GM06990 (cell line): ENCODE results near the gene BEAN1.

ENCODE experiments used
- DNase-seq: peaks from one replicate; pipeline ENCODE4 v3.0.0-alpha.2; 2011; ENCODE audit not compliant: insufficient read length; ENCODE audit errors: extremely low read depth
- H3K27me3 ChIP-seq: replicated peaks from 2 replicates; pipeline ENCODE4 v1.6.0; 2011; ENCODE audit warnings: low read length; ENCODE audit not compliant: control insufficient read depth, insufficient read depth
- H3K36me3 ChIP-seq: 2 replicates; pipeline ENCODE4 v1.5.1; 2011; ENCODE audit warnings: low read length; ENCODE audit not compliant: control insufficient read depth, insufficient read depth
- H3K4me3 ChIP-seq: replicated peaks from 2 replicates; pipeline ENCODE4 v1.5.1; 2011; ENCODE audit warnings: low read depth, mild to moderate bottlenecking, control low read depth, low read length
- TF ChIP-seq, protein P1 (sequence below): IDR thresholded peaks from 2 replicates; pipeline ENCODE4 v1.5.1; 2011; ENCODE audit warnings: low read length, control low read depth, mild to moderate bottlenecking, inconsistent platforms; ENCODE audit not compliant: insufficient read depth, poor library complexity, severe bottlenecking

BEAN1 gene

GRCh38 chr16:66426112-66427035, 721 bp upstream of the BEAN1 start:
- H3K36me3 ChIP-seq: no peaks in the 10 kb centered on the region
- TF ChIP-seq, protein P1, sequence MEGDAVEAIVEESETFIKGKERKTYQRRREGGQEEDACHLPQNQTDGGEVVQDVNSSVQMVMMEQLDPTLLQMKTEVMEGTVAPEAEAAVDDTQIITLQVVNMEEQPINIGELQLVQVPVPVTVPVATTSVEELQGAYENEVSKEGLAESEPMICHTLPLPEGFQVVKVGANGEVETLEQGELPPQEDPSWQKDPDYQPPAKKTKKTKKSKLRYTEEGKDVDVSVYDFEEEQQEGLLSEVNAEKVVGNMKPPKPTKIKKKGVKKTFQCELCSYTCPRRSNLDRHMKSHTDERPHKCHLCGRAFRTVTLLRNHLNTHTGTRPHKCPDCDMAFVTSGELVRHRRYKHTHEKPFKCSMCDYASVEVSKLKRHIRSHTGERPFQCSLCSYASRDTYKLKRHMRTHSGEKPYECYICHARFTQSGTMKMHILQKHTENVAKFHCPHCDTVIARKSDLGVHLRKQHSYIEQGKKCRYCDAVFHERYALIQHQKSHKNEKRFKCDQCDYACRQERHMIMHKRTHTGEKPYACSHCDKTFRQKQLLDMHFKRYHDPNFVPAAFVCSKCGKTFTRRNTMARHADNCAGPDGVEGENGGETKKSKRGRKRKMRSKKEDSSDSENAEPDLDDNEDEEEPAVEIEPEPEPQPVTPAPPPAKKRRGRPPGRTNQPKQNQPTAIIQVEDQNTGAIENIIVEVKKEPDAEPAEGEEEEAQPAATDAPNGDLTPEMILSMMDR: no peak
- H3K4me3 ChIP-seq: no peak overlapping the region
- DNase-seq: no peak
- peaks cover 12% of the 10 kb centered on the region for H3K27me3 ChIP-seq

DNA sequence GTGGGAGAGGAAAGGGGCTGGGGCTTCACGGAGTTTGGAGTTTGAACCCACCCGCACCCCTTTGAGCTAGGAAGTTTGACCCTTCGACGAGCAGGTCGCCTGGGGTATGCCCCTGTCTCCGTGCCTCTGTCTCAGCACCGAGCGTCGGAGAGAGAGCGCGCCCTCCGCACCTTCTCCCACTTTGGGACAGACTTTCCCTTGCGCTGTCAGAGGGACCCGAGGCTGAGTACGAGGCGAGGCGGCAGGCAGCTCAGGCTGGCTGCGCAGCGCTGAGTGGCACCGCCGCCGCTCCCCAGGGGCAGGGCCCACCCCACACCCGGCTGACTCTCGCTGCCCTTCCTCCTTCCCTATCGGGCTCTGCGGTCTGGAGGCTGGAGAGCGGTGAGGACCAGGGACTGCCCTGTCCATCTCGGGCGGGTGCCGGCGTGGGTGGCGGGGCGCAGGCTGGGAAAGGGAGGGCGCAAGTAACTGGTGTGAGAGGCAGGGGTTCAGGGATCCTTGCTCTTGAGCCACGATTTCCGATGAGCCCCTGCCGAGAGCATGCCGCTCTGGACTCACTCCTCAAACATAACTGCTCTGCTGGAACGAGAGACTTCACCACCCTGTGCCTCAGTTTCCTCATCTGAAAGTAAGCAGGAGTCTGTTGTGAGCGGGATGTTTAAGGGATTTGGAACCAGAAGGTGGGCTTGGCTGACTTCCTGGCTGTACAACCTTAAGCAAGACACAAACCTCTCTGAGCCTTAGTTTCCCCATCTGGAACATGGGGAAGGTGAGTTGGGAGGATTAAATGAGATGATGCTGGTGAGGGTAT, 981 bp downstream of the BEAN1 start:
- peaks cover 12% of the 10 kb centered on the region for H3K27me3 ChIP-seq
- H3K4me3 ChIP-seq: no peak overlapping the region

DNA sequence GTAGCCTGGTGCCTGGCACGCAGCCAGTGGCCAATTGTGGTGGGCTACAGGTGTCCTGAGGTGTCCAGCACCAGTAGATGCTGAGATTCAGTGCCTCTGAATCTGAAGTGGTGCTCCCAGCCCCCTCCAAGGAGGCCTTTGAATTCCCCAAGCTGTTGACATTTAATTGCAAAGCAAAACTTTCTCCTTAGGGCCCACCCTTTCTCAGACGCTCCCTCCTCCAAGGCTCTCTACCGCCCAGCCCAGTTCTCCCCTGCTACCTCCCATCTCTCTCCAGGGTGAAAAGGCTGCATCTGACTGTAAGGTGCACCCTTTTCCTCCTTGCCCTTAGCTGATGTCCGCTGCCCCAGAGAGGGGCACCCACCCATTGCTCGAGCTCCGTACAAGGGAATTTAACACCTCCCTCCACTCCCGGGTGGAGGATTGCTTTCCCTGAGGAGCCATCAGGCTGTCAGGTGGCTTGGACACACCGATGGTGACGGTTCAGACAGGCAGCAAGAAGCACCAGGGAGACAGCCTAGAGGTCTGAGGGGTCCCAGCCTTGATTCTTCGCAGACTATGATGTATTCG, 1.7 kb downstream of the BEAN1 start:
- no peak for DNase-seq
- H3K36me3 ChIP-seq: no peaks in the 10 kb centered on the region
- TF ChIP-seq, protein P1: no peak
- H3K4me3 ChIP-seq: no peak overlapping the region
- peaks cover 12% of the 10 kb centered on the region for H3K27me3 ChIP-seq

More for the DNA sequence above, 981 bp downstream of the BEAN1 start:
- TF ChIP-seq, protein P1: no peak
- DNase-seq: no peak
- H3K36me3 ChIP-seq: no peaks in the 10 kb centered on the region

DNA sequence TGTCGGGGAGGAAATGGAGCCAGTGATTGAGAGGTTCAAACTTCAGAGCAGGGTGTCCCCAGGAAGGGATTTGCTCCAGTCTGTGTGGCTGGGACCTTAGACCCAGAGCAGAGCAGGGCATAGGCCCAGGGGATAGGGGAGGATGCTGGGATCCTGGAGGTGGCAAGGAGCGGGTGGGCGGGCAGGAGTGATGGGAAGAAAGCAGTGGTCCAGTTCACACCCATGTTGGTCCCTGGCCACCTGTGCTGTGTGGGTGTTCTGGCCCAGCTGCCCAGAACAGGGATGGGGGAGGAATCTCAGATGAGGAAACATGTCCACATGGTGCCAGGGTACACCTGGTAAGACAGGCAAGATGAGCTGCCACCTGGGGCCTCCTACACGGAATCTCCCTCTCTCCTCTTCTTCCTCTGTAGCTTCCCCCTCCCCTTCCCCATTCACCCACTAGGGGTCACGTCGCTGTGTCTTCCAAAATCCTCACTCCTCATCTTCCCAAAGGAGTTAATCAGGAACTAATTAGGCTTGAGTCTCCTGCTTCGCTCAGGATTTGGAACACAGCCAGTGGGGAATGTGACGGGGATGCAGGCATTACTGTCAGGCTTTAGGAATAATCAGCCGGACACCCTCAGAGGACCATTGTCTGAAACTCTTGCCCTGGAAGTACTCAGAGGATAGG, 2.3 kb downstream of the BEAN1 start:
- TF ChIP-seq, protein P1: no peak
- Histone ChIP-seq H3K27me3 (peaks cover 12% of the 10 kb centered on the region), H3K4me3 (no peak overlapping the region)

DNA sequence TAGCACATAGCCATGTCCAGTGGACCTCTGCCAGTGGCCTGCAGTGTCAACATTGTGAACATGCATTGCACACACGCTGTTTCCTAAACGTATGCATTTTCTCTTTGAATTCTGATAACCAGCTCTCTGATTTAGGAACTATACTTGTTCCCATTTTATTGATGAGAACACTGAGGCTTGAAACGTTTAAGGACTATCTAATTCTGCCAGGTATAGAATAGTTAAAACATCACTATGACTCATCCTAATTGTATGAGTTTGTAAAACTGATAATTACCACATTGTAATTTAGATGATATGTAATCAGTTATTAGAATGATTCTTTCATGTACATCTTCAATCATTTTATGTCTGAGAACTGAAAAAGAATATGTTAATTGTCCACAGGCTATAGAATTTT, 3.1 kb downstream of the BEAN1 start:
- no peaks in the 10 kb centered on the region for H3K36me3 ChIP-seq
- DNase-seq: no peak
- peaks cover 12% of the 10 kb centered on the region for H3K27me3 ChIP-seq

More for the DNA sequence above, 2.3 kb downstream of the BEAN1 start:
- no peak for DNase-seq
- H3K36me3 ChIP-seq: no peaks in the 10 kb centered on the region

More for the DNA sequence above, 3.1 kb downstream of the BEAN1 start:
- TF ChIP-seq, protein P1: no peak
- H3K4me3 ChIP-seq: no peak overlapping the region
